ENCODE measurements around the gene PRSS1.
"Not testable (repeated sequence)": the region's sequence is repeated elsewhere in the genome, so short reads cannot be mapped to it uniquely, and the experiment has no call there.

DNA sequence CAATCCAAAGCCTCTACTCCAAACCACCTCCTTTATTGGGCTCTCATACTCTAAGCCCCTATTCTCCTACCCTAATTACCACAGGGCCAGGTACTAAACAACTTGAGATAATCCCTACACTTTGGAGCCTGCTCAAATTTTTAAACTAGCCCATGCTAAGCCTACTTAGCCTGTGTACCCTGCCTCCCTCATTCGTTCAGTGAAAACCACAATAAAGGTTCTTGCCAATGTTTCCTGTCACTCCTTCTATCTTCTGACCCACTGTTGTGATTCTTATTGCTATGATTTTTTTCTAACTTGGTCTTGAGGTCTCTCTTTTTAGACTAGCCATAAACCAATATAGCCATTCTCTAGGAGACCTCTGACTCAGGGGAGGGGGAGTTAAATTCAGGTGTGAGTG, 48.3 kb upstream of the PRSS1 start:
- not testable (repeated sequence) for TF ChIP-seq POLR2A (IDR thresholded peaks at IDR 0.05; ENCODE audit: low read depth, low read length); POLR2AphosphoS5 (IDR thresholded peaks at IDR 0.05; ENCODE audit: low read depth, low read length); TAF1 (IDR thresholded peaks at IDR 0.05; ENCODE audit: borderline replicate concordance, low read depth, low read length)
